Measurements from ENCODE around the gene PCP4L1.

PCP4L1 gene

DNA sequence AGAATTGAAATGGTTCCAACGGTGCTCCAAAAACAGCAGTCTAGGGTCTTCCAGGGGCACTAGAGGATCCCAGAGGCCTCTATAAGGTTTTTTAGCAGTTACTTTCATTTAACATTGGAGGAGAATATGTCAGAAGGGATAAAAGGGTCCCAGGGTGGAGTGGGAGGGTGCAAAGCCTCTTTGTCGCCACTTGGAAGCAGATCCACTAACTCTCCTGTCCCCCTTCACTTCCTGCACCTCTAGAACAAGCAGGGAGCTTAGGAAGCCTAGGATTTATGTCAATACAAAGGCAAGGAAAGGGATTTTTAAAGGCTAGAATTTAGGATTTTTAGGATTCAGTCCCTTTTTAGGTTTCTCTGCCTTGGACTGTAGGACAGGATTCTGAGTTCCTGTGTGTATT, 8.3 kb downstream of the PCP4L1 start:
- no peak for DNase-seq (ENCODE audit: low read depth in 2 of 2)

DNA sequence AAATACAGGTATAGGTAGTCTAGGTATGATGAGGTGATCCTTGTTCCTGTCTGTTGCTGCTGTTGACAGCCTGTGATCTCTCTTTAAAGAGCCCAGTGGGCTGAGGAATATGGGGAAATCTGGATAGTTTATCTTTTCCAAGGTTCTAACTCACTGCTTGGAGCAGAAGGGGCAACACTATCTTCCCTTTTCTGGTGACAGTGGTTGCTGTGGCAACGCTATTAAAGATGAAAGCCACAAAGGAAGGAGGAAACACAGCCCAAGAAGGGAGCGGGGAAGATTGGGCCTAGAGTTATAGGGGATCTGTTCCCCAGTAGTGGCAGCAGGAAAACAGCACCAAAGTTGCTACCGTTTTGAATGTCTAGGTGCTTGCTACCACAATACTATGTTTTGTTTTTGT, 8.8 kb downstream of the PCP4L1 start:
- DNase-seq (ENCODE audit: low read depth in 2 of 2): no peak

DNA sequence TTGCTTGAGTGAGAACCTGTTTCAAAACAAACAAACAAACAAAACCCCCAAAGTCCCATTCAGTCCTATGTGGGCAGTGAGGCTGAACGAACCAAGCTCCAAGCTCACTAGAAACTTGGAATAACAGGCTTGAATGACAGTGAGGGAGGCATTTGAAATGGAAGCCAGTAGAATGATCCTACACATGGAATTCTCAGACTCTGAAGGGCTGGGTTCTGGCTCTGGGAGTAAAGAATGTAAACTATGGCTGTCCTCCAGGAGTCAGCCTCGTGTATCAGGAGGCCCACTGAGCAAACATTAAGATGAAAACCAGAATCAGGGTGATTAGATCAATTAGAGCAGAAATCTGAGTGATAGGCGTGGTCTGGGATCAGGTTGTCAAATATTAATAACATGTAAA, 14.9 kb downstream of the PCP4L1 start:
- no peak for DNase-seq (ENCODE audit: low read depth in 2 of 2)

DNA sequence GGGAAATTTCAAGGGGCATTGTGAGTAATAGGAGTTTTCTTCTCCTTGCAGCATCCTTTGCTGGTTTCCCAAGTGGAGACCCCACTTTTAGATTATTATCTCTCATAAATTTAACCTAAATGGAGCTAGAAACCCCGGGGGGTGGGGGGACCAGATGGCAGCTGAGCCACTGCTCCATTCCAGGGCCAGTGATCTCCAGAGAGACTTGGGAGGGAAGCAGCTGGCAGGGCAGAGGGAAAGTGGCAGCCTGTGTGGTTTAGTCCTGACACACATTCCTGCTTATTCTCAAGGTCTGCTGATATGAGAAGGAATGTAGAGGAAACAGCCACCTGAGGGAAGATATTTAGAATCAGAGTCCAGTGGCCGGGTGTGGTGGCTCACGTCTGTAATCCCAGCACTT, 16.3 kb downstream of the PCP4L1 start:
- no peak for DNase-seq (ENCODE audit: low read depth in 2 of 2)

DNA sequence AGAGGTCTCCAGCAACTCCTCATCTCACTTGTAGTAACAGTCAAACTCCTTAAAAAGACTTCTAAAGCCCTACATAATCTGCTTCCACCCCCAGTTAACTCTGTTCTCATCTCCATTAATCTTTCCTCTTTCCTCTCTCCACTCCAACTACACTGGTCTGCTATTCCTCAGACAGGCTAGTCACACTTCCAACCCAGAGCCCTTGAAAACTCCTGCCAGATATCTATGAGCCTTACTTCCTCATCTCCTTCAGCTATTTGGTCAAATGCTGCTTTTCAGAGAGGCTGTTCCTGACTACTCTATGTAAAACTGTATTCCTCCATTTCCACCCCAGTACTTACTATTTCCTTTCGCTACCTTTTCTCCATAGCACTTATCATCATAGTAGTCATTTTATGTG, 24.4 kb downstream of the PCP4L1 start:
- DNase-seq (ENCODE audit: low read depth in 2 of 2): no peak

DNA sequence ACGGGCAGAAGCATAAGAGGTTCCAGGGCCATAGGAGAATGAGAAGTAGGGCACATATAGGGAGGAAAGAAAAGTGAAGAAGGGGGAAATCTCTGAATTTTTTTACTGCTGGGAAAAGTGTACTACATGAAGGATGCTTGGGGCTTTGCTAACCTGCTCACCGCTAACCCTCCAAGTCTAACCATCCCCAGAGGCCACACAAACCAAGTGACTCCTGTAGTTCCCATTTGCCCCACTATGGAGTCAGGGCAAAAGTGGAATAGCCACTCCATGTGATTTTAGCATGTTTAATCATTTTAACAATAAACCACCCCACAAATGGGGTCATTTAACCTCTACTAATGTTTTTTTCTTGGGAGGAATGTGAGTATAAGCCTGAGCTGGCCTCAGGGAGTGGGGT, 26.6 kb downstream of the PCP4L1 start:
- no peak for DNase-seq (ENCODE audit: low read depth in 2 of 2)

DNA sequence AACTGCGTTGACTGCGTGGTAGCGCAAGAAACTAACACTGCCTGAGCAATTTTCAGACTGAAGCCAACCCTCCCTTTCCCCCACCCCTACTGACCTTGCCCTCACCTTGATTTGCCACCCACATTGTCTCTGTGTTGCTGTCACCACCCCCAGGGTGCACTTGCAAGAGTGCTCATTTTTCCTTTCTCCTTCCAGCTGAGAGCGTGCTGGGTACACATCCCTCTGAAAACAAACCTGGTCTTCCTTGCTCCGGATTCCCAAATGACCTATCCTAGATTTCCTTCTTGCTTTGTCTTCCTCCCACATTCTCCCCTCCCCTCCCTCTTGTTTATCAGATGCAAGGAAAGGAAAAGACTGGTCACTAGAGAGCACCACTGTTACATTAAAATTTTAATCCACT, 27.0 kb downstream of the PCP4L1 start:
- no peak for DNase-seq (ENCODE audit: low read depth in 2 of 2)

DNA sequence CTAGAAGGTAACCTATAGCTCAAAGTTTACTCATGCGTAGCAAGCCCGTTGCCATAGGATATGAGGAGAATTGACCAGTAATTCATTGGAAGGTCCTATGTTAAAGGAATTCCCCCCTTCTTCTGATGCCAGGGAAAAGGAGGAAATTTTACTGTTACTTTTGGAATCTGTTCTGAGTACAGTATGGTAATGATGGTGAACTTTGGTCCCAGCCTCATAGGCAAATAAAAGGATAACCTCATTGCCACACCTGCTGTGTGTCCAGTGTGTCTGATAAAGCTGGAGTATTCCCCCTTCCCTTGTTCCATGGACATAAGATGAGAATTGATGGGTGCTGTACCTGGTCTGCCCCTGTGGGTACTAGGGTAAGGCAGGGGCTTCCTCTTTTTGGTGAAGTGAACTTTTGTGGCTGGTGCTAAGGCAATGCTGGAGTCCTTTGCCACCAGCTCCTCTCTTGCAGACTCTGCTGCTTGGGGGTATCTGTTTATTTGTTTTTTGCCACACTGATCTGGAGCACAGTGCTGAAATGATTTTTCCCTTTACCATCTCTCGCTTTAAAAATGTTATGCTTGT, 29.0 kb downstream of the PCP4L1 start:
- DNase-seq (ENCODE audit: low read depth in 2 of 2): no peak

DNA sequence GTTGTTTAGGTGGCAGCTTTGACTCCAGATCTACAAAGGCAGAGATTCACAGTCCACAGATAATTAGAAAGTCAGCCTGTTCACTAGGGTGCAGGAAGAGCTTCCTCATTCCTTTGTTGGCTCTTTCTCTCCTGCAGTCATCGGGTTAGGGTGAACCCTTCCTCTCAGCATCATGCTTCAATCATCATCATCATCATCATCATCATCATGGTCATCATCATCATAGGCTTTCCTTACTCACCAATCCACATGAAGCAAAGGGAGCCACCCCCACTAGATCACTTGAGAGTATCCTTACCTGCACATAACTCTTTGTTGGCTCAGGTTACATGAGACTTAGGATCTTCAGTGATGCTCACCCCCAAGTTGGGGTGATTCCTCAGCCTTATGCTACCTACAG, 32.2 kb downstream of the PCP4L1 start:
- DNase-seq (ENCODE audit: low read depth in 2 of 2): no peak

DNA sequence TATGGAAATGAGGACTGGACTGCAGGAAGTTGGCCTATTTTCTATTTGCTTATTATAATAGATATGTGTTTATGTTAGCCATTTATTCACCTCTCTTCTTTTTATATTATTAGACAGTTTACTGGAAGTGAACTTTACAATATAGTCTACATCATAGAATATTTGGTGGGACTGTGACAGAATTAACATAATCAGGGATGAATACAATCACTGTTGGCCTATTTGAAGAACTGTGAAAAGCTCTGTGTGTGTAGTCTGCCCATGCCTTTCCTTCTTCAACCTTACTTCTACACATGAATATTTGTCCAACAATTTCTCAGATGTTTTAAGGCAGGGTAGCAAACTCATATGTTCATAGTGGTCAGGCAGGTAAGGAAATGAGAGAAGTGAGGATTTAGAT, 38.9 kb downstream of the PCP4L1 start:
- DNase-seq (ENCODE audit: low read depth in 2 of 2): no peak

DNA sequence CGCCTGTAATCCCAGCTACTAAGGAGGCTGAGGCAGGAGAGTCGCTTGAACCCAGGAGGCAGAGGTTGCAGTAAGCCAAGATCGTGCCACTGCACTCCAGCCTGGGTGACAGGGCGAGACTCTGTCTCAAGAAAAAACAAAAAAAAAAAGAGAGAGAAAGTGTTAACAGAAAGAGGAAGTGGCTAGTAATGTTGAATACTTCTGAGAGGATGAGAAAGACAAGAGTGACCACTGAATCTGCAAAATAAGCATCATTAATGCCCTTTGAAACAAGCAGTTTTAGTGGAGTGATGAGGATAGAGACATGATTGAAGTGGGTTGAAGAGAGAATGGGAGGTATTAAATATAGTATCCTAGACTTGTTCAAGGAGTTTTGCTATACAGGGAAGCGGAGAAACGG, 39.6 kb downstream of the PCP4L1 start:
- DNase-seq (ENCODE audit: low read depth in 2 of 2): no peak

DNA sequence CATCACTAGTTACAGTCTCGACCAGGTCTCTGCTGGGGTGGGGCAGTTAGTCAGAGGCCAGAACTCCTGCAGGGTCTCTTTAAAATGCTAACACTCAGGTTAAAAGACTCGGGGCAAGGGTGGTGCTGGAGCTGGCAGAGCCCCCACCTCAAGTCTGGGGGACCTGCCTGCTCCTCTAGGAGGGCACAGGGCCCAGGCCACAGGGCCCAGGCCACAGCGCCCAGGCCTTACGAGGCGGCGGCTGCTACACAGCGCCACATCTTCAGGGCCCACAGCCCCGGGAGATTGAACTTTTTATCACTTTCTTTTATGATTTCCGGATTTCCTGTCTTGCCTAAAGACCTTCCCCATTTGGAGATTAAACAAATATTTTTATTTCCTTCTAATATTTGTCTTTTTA, 40.8 kb downstream of the PCP4L1 start:
- DNase-seq (ENCODE audit: low read depth in 2 of 2): no peak

DNA sequence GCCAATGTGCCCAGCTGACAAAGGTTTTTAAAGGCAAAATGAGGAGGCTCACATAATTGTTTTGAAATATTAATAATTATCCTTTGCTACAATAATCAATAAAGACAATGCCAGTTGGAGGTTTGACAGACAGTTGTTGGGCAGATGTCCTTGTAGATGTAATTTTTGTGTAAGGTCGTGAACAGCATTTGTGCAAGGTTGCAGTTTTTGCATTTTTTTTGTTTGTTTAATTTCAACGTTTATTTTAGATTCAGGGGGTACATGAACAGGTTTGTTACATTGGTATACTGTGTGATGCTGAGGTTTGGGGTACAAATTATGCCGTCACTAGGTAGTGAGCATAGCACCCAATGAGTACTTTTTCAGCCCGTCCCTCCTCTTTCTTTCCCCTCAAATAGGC, 41.9 kb downstream of the PCP4L1 start:
- no peak for DNase-seq (ENCODE audit: low read depth in 2 of 2)

DNA sequence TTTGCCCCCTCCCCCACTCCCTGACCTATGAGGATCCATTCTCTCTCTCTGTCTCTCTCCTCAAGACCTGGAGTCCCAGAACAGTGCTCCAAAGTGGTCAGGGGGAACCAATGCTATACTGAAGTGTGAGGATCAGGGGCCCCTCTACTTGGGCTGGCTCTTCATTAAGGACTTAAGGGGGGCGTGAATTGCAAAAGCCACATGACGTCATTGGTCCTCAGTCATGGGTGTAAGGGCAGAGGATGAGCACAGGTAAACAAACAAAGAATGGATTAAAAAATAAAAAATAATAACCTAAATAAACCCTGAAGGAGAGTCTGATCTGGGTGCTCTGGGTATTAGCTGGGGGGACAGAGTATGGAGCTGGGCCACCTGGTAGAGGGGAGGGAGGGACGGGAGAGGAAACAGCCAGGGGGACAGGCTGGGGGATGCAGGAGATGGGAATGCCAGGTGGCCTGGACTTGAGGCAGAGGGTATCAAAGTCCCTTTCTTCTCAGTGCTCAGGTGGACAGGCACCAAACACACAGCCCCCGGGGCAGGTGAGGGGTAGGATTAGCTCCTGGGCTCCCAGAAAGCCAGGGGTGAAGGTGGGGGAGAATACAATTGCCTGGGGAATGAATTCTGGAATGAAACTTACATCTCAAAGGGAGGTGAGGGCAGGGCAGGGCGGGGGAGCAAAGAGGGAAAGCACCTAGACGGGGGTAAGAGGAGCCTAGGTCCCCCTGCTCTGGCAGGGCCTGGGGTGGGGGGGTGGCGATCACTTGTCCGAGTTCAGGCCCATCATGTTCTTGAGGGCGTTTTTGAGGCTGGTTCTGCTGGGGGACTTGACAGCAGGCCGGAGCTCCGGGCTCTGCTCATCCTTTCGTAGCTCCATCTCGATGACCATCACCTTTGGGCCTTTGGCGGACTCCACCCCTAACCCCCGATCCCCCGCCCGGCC, 46.7 kb downstream of the PCP4L1 start:
- no peak for DNase-seq (ENCODE audit: low read depth in 2 of 2)

DNA sequence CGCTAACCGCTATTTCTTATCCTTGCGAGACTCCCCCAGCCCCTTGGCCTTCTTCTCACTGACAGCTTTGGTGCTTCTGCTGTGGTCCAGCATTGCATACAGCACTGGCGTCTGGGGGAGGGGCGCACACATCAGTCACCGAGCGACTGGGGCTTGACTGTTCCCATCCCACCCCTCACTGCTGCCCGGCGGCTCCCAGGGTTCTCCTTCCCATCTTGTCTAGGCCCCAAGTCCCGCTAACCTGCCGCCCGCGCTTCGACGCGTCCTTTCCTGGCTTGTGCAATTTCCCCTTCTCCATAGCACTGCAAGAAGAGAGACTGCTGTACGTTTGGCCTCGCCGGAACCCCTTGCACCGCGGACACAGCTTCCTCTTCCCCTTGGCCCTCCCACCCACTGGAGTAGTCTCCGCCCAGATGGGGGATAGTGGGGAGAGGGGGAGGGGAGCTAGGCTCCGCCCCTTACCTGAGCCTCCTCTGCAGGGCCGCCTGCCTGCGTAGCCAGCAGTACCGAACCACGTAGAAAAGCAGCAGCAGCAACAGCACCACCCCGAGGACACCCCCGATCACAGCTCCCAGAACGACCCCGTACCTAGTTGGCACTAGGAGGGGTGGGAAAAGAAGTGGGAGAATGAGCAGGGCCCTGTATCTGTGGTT, 47.4 kb downstream of the PCP4L1 start:
- DNase-seq (ENCODE audit: low read depth in 2 of 2): peak; percentile 63 to 78

DNA sequence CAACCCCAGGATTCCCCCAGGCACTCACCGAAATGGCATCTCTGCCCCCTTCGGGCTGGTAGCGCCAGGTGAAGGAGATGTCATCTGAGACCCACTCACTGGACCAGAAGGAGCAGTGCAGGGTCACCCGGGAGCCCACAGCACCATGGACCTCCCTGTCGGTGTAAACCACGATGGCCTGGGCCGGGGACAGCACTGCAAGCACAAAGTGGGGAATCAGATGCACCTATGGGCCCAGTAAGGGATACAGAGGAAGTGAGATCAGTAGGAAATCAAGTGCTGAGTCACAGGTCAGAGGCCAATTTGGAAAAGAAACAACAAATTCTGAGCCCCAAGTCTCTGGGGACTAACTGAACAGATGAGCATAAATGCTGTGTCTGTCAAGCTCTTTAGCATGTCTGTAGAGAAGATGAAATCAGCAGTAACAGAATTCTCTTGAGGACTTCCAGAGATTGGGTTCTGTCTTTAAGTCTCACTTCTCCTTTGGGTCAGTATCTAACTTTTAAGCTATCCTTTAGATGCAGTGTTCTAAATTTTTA, 48.8 kb downstream of the PCP4L1 start:
- DNase-seq (ENCODE audit: low read depth in 2 of 2): no peak

DNA sequence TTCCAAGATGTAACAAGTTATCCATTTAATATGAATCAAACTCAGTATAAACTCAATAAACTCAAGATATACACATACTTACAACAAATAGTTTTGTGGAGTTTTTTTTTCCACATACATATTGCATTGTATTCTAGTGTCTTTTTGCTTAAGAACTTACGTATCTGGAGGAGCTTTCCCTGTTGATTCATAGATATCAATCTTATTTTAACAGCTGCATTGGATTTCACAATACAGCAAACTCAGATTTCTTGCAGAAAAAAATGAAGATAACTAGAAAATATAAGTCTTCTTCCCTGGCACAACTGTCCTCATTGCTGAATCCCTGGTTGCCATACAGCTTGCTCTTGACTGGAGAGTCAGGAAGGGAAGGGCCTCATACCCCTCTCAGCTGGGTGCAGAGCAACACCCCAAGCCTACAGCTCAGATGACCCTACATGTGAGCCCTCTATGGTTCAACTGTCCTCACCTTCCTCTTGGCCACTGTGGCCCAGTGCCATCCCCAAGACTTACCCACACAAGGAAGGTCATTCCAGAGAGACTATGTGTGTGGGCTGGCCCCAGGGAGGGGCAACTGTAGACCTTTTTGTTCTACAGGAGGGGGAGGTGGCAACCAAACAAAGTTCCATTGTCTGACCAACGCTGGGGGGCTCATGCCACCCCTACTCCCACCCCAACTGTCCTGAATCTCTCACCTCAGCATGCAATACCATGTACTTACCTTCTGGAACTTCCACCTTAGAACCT, 49.5 kb downstream of the PCP4L1 start:
- no peak for DNase-seq (ENCODE audit: low read depth in 2 of 2)

DNA sequence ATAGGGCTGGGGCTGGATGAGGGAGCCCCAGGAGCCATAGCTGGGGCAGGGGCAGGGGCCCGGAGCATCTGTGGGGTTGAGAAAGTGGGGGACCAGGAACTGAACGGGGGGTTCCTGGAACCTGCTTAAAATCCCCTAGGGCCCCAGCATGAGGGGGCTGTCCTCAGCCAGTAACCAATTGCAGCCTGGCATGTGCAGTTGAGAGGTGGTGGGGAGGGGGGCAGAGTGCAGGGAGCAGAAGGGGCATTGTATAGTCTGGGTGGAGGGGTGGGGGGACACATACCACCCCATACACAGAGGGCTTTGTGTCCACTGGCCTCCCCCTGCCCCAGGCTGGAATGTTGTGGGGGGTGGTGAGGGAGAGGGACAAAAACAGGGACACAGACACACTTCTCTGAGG, 51.3 kb downstream of the PCP4L1 start, which contains the start of gene MPZ:
Gene MPZ, minus strand, starts transcription at position 101 of the 400 bp plus-strand sequence. Its CDS starts 63 bp downstream, at position 38.
- DNase-seq (ENCODE audit: low read depth in 2 of 2): no peak

DNA sequence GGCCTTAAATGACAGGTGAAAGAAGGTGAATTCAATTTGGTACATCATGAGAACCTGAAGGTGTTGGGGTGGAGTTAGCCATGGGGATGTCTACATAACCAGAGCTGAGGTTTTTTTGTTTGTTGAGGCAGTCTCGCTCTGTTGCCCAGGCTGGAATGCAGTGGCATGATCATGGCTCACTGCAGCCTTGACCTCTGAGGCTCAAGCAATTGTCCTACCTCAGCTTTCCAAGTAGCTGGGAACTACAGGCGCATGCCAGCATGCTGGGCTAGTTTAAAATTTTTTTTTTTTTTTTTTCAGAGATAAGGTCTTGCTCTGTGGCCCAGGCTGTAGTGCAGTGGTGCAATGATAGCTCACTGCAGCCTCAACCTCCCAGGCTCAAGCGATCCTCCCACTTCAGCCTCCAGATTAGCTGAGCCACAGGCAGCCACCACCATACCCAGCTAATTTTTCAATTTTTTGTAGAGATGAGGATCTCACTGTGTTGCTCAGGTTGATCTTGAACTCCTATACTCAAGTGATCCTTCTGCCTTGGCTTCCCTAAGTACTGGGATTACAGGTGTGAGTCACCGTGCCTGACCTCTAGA, 53.1 kb downstream of the PCP4L1 start:
- no peak for DNase-seq (ENCODE audit: low read depth in 2 of 2)

DNA sequence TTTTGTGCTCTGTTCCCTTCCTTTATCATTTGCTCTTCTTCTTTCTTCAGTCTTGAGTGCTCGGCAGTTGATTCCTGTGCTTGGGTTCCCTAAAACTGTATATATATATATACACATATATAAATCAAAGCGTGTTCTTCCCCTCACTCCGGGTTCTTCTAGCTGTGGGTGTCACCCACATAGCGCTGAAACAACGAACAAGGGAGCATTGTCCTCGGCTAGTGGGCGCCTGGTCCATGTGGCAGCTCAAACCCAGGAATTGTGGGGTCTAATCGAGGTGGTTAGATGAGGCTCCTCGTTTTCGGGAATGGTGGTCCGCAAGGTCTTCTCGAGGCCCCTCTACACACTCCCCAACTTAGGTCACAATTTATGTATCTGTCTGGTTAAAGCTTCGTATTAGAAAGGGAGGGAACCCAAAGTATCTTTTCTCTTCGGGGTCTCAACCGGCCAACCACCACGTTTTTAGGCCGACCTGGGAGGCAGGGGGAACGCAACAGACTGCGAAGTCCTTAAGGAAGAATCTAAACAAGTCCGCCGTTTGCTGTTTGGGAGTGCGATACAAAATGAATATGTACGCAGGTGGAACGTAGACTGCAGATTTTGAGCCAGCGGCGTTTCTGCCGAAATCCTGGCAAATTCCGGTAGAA, 55.1 kb downstream of the PCP4L1 start:
- no peak for DNase-seq (ENCODE audit: low read depth in 2 of 2)
